GM21737 (cell line): Measurements from ENCODE around the gene ODAD3.
"Not testable (repeated sequence)": the region's sequence is repeated elsewhere in the genome, so short reads cannot be mapped to it uniquely, and the experiment has no call there.

Experiments used
- ATAC-seq: cut with Tn5 transposase; IDR thresholded peaks from one replicate; pipeline ENCODE4 v1.9.1; 2021; ENCODE audit warnings: mild to moderate bottlenecking, moderate library complexity; ENCODE audit not compliant: unreplicated experiment

Gene ODAD3

DNA sequence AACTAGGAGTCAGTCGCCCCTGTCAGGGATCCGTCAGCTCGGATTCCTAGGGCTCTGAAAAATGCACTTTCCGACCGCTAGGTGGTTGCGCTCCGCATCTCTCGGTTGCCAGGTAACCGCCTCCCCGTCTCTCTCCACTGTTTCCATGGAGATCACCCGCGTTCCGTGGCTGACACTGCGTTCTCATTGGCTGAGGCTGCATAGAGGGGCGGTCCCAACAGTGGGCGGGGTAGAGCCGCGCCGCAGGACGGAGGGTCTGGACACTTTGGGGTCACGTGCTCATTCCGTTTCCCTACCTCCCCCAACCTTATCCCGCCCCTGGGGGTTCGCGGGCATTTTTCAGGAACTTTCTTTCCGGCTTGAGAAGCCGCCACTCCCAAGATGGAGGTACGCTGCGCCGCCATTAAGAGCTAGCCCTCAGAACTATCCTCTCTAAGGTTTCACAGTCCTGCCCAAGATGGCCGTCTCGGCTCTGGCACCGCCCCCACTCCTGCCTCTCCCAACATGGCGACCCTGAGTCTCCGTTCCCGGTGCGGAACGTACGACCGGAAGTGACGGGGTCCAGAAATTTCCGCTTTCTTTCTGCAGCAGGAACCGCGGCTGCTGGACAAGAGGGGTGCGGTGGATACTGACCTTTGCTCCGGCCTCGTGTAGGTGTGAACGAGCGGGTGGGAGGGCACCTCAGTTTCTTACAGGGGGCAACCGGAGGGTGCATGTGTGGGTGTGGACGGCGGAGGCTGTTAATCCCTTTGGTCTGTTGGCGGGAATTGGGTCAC lies at the start of gene ODAD3, which contains the start of gene PRKCSH:
TSS of gene ODAD3 (minus strand) at position 65 of the 776 bp plus-strand sequence. CDS start 105 bp downstream, outside the sequence.
TSS of gene PRKCSH (plus strand) at position 579 of the 776 bp plus-strand sequence. CDS start 483 bp downstream, outside the sequence.
- peak; percentile 87 for ATAC-seq

DNA sequence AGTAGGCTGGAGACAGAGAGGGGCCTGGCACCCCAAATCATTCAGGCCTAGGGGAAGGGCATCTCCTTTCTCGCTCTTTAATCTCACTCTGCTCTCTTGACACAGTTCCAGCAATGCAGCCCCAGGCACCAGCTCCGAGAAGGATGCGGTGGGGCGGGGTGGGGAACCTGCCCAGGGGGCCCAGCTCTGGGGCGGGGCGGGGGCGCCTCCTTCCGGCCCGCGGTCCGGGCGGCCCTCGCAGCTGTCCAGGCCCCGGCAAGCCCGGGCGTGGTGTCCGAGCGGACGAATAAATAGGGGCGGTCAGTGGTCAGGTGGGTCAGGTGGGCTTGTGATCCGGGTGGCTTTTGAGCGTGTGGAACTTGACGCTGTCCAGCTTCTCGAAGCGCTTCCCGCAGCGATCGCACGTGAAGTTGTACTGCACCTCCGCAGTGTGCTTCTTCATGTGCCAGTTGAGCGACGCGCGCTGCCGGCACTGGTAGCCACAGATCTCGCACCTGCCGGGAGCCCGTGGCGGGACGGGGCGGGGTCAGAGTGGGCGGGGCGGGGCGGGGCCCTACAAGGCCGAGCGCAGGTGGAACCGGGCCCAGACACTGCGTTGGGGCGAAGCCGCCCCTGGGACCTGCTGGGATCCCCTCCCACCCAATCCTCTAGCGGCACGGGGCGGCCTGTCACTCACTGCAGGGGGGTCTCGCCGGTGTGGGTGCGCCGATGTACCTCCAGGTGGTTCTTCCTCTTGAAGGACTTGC lies 48.6 kb upstream of the ODAD3 start:
- ATAC-seq, result no peak

DNA sequence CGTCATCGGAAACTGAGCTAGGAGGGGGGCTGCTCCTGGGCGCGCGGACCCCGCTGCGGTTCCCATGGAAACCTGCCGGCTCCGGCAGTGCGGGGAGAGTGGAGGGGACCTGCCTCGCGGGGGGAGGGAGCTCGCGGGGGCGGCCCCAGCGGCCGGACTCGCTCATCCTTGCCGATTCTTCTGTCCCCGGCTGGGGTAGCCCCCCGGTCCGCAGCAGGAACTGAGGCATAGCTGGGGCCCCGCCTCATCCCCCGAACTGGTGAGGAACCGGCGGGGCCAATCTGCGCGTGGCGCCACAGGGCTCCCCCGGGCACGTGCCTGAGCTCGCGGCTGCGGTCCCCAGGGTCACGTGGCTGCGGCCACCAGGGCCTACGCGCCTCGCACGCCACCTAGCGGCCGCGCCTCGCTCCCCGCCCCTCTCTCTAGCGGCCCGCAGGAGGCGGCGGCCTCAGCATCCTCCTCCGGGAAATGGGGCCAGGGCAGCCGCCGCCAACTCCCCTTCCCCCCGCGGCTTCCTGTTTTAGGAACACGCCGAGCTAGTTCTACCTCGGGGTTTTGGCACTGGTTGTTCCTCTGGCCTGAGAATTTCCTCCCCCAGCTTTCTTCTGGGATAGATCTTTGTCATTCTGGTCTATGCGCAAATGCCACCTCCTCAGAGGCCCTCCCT lies 47.6 kb upstream of the ODAD3 start:
- peak; percentile 57 for ATAC-seq

DNA sequence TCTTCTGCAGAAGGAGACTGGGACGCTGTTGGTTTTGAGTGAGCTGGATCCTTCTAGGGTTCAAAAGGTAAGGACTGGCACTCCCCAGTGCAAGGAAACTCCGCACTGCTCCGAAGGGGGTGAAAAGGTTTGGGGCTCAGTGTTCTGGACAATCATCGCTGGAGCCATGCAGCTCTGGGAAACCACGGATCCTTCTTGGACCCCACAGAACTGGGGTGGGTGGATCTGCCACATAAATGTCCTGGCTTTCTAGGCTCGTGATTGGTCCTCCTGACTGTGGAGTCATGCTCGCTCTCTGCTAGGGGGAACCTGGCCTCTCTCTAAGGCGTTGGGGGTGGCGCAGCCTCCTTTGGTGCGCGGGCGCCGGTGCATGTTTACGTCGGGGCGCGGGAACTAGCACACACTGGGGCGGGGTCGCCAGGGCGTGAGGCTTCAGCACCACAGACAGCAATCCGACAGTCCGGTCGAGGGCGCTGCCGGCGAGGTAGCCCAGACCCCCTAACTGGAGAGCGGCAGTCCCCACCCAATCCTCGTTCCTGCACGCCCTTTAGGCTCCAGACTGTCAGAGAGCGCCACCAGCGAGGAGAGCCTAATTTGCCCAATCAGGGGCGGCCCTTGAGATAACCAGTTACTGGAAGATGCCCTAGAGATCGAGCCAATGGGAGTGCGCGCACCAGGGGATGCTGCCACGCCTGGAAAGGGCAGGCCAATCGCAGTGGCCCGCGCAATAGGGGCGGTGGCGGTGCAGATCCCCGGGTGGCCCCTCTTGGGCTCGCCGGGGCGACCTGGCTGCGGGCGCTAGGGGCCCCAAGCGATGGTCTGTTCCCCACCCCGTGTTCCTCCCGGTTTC lies 46.8 kb upstream of the ODAD3 start:
- ATAC-seq, result peak; percentile 52

DNA sequence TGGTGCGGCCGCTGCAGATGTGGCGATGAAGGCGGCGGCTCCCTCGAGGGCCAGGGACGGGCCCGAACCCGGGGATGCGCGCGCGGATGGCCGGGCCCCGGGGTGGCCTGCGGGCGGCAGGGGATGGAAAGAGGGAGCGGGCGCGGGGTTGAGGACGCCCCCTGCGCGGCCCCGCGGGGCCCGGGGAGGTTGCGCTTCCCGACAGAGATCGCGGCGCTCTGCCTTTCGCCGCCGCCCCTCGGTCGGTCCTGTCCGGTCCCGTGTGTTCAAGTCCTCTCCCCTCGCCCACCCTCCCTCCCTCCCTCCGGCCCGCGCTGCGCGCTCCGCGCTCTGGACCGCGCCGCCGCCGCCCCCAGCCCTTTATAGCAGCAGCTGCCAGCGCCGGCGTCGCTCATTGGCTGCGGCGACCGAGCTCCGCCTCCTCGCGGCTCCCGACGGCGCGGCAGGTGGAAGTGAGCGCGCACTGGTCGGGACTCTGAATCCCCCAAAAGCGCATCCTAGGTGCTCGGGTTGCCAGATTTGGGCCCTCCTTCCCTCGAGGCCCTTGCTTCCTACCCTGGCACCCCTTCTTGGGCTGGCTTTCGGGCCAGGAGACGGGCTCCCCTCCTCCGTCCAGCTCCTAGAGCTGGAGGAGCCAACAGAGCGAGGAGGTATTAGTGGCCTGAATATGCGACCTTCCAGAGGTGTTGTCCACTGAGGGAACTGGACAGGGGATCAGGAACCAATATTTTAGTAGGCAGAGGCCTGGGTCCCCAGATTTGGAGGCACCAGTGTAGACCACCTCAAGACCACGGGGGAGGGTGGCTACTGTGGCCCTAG lies 46.0 kb upstream of the ODAD3 start, which contains the start of gene ELAVL3:
TSS of gene ELAVL3 (minus strand) at position 332 of the 819 bp plus-strand sequence. CDS start 438 bp downstream, outside the sequence.
- ATAC-seq, result no peak

DNA sequence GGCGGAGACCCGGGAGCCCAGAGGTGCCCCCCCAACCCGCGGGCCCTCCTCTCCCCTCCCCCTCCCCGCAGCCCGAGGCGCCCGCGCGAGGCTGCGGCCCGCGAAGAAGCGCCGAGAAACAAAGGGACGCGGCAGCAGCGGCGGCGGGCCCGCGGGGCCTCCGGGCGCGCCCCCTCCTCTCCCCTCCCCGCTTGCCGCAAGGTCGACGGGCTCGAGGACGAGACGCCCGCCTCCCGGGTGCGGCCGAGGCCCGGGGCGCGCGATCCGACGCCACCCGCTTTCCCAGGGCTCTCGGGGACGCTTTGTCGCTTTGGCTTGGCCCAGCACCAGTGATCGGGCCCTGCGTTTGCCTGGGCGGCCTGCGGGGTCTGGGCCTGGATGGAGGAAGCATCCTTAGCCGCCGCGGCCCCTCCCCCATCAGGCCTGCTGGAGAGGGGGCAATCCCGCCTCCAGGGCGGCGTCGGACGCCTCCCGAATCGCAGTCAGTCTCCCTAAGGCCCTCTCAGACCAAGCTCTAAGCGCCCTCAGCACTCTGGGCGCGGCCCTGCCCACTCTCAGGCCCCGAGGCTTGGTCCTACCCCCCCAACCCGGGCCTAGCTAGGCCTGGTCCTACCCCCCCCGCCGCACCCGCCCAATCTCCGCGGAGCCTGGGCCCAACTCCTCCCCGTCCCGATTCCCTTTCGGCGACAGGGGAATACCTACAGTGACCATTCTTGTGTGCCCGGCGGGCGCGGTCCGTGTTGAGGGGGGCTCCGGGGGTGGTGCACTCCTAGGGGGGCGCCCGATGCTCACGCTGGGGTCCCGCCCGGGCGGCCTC lies 45.2 kb upstream of the ODAD3 start:
- ATAC-seq, result no peak

DNA sequence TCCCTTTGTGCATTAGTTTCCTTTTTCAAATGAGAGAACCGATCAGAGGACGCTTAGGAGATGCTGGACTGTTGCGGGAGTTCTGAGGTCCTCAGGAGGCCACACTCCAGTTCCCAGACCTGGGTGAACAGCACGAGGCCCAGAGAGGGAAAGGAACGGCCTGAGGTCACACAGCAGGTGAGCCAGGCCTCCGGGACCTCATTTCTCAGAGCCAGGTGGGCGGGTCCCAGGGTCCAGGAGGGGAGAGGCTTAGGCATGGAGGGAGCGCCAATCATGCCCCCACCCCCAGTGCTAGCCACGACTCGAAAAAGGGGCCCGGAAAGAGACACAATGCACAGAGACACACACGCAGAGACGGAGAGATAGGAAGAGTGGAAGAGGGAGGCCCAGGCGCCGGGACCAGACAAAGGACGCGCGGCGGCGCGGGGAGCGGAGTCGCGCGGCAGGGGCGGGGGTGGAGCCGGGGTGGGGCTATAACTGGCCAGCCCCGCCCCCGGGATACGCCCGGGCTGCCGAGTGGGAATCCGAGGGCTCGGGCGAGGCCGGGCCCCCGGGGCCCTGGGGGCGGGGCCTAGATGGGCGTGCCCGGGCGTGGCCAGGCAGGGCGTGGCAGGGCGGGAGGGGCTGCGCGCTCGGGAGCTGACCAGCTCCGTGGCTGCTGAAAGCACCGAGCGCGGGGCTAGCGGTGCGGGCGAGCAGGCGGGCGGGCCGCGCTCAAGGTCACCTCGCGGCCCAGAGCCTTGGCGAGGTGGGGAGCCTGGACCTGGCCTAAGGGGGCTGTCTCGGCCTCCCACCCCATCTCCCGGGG lies 44.4 kb upstream of the ODAD3 start:
- no peak for ATAC-seq

DNA sequence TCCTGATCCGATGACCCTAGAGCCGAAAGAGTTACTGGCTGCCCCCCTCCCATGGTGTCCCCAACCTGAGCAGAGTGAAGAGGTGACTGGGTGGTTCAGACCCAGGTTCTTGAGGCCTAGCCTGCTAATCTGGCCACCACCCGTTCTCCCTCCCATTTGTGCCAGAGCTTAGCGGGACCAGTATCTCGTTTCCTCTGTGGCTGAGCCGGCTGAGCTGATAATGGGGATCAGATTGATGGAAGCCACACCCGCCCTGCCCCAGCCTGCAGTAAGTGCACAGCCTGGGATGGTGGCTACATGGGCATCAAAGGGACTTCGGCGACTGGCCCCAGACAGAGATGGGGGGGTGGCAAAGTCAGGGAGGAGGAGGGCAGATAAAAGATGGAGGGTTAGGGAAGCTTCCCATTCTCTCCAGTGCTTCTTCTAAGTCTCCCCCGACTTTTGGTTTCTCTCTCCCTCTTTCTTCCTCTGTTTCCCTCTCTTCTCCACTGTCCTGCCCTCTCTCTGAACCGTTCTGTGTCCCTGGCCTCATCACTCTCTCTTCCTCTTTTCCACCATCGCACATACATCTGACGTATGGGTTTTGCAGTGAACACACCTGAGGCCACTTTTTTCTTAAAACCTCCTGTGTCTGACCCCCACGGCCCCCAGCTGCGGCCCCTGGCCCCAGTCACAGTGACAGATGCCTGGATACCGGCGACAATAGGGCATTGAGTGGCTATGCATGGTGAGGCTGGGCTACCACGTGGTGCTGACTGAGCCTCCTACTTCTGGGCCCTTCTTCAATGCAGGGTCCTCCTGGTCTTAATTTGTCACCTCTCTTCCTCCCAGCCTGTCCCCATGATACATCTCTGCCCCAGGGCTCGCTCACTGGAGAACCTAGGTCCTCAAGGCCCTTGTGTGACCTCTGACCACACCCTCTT lies 43.5 kb upstream of the ODAD3 start:
- ATAC-seq, result no peak

DNA sequence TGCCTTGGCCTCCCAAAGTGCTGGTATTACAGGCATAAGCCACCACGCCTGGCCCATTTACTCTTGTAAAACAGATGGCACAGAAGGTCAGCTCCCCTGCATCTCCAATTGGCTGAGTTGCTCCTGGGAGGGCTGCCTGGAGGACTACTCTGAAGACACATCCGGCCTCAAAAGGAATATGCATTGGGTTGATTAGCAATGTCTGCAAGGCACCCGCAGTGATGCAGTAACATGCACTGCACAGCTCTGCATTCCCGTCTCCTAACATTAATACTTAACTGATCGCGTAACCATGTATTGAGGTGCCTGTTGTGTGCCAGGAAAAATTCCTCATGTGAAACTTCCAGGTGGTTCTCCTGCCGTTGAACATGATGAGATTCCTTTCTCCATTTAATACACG lies 40.9 kb upstream of the ODAD3 start:
- no peak for ATAC-seq

DNA sequence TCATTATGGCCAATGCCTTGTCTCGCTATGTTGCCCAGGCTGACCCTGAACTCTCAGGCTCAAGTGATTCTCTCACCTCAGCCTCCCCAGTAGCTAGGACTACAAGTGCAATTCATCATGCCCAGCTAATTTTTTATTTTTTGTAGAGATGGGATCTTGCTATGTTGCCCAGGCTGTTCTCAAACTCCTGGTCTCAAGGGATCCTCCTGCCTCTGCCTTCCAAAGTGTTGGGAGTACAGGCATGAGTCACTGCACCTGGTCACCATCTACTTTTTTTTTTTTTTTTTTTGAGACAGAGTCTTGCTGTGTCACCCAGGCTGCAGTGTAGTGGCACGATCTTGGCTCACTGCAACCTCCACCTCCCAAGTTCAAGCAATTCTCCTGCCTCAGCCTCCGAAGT lies 40.4 kb upstream of the ODAD3 start:
- not testable (repeated sequence) for ATAC-seq

DNA sequence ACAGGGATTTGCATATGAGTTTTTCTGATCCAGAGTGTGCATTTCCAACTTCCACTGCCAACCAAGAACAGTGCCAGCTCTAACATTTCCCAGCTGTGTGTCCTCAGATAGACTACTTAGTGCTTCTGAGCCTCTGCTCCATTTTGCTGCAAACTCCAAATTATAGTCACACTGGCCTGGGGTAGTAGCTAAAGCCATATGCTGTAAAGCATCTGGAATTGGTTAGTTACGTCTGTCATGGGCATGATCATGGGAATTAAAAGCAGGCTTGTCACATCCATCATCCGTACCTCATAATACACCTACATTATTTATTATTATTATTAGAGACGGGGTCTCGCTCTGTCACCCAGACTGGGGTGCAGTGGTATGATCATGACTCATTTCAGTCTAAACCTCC lies 38.8 kb upstream of the ODAD3 start:
- ATAC-seq, result no peak

DNA sequence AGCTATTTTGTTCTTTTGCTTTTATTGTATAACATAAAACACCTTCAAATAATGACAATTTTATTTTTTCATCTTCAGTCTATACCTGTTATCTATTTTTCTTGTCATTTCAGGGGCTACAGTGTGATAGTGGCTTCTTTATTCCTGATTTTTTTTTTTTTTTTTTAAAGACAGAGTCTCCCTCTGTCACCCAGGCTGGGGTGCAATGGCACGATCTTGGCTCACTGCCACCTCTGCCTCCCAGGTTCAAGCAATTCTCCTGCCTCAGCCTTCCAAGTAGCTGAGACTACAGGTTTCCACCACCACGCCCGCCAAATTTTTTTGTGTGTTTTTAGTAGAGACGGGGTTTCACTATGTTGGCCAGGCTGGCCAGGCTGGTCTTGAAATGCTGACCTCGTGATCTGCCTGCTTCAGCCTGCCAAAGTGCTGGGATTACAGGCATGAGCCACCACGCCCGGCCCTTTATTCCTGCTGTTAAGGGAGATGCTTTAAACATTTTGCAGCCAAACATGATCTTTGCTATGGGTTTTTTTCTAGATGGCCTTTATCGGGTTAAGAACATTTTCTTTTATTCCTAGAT lies 33.4 kb upstream of the ODAD3 start:
- not testable (repeated sequence) for ATAC-seq

DNA sequence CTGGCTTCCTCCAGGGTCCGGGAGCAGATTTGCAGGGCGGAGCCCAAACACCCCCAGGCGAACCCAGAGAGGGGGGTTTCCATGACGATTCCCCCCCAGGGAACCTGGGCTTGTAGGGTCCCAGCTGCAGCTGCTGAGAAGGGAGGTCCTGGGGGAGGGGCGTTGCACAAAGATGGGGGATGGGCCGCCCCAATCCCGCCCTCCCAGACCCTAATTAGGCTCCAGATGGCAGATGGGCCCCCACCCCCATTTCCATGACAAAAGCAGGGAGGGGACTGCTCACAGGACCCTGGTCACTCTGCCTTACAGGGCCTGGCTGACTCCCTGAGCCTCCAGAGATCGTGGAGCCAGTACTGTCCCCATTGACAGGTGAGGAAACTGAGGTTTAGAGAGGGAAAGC lies 30.7 kb upstream of the ODAD3 start:
- no peak for ATAC-seq

DNA sequence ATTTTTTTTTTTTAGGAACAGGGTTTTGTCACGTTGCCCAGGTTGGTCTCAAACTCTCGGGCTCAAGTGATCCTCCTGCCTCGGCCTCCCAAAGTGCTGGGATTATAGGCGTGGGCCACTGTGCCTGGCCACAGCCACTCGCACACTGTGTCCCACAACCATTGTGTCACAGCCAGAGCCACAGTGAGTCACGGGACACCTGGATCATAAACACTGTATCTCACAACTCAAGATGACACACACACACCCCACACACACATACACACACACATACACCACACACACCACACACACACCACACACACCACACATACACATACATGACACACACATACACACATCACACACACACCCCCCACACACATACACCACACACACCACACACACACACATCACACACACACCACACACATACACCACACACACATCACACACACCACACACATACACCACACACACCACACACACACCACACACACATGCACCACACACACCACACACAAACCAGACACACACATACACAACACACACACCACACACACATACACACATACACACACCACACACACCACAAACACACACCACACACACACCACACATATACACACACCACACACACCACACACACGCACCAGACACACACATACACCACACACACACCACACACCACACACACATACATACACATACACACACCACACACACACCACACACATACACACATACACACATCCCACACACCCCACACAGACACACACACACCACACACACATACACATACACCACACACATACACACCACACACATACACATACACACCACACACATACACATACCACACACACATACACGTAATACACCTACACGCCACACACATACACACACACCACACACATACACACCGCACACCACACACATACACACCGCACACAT lies 29.7 kb upstream of the ODAD3 start:
- no peak for ATAC-seq

DNA sequence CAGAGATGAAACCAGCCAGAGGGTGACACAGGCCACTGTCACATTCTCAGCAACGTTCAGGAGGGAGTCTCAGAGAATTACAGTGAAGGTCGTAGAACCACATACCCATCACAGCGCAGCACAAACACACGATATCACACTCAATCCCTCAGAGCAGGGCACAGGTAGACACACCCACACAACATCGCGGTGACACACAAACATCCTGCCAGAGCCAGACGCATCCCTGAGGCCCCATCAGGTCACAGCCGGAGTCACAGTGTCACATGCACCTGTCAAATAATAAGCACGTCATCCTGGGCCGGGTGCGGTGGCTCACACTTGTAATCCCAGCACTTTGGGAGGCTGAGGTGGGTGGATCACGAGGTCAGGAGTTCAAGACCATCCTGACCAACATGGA lies 28.5 kb upstream of the ODAD3 start:
- no peak for ATAC-seq
